ENCODE measurements around the gene TSPAN1.

GRCh38 chr1:46218443-46218842, 43.6 kb downstream of the TSPAN1 start:
- TF ChIP-seq CTCF (IDR thresholded peaks at IDR 0.05; ENCODE audit: low read depth, low read length) (no peak), POLR2A (IDR thresholded peaks at IDR 0.05; ENCODE audit: extremely low read depth, insufficient read length) (no peak)
- TF ChIP-seq, protein P1, sequence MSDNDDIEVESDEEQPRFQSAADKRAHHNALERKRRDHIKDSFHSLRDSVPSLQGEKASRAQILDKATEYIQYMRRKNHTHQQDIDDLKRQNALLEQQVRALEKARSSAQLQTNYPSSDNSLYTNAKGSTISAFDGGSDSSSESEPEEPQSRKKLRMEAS (IDR thresholded peaks at IDR 0.05; ENCODE audit: low read depth, low read length): no peak

Data from NB4 (cell line).